OCI-LY1 (cell line): ENCODE data around the gene WNT16.

Source experiments
- CTCF ChIP-seq: fragments of 200-600 bp; sonication (generic), shearing (Covaris generic); IDR thresholded peaks from 2 replicates; pipeline ENCODE4 v1.5.1; 2017; ENCODE audit warnings: mild to moderate bottlenecking, antibody characterized with exemption, low read length, moderate library complexity, mixed read lengths
- EZH2 ChIP-seq: fragments of 200-600 bp; sonication (generic), shearing (Covaris generic); IDR thresholded peaks from 2 replicates; pipeline ENCODE4 v1.8.0; 2017; ENCODE audit warnings: borderline replicate concordance, mixed run types, mild to moderate bottlenecking, antibody characterized with exemption, low read length, moderate library complexity, mixed read lengths

- TF ChIP-seq CTCF (no peak), EZH2 (no peak)
Measured at GRCh38 chr7:121390617-121391016, 61.8 kb downstream of the WNT16 start.
